ENCODE results near the gene GUCY1A1.

GUCY1A1 gene

DNA sequence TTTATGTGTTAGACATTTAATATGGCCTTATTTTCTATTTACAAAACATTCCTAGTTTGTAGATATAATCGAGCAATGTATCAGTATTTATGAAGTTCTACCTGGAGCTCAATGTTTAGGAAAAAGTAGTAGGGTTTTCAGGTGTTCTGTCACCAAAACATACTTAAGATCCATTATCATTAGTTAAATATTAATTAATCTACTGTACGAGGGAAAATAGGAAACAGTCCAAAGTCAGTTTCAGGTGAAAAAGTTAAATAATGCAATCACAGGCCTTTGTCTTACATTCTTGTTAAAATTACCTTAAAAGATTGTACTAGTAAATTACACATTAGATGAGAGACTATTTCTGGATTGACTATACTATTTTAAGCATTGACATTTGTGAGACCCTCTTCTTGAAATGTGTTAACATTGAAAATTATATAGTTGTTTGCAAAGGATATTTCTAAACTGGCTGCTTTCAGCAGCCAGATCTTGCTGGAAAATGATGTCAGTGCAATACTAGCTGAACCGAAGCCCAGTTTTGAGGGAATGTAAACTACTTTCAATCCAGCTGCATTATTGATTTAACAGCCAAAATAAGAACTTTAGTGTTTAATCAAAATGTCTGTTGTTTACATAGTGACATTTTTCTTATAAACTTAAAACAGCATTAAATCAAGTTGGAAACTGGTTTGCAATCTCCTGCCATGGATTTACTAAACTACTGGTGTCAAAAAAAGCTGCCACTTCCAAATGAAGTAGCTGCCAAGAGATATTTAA lies 111.5 kb downstream of the GUCY1A1 start:
- no peak for DNase-seq (ENCODE audit: low spot score)

DNA sequence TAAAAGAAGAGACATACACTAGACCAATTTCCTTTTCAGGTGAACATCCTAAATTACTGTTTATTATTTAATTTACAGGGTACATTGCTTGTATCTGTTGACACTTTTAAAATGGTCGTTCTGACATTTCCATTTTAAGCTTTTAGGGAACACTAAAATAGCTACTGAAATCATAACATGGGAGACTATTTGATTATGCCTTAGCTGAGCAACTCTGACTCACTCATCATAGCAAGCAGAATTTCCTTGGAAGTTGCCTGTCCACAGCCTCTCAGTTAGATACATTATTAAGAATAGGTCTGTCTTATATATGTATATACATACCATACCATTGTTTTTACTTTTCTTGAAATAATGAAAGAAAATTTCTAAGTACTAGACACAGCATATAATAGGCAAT lies 114.1 kb downstream of the GUCY1A1 start:
- no peak for DNase-seq (ENCODE audit: low spot score)

DNA sequence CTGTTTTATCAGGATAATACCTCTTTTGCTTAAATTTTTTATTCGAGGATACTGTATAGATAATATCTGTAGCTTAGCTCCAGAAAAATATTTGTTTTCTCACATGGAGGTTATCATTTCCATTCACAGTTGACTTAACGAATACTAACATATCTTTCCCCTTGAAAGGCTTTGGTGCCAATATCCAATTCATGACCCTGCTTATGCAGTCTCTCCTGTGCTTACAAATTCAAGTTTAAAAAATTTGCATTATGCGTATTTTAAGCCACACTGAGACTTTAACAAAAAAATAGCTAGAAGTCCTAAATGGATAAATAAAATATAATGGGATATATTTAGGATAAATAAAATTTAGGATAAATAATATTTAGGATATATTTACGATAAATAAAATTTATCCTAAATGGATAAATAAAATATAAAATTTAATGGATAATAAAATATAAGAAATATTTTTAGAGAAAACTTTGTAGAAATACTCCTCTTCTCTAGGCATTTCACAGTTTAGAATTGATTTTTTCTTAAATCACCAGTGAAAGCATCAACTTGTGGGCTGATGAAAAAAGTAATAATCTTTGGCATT lies 114.7 kb downstream of the GUCY1A1 start:
- DNase-seq (ENCODE audit: low spot score) = no peak
